Measurements from ENCODE around the gene RNFT1. TPM values are rescaled to one million over a fixed set of nuclear protein-coding genes. Genes with fewer than 3 reads are reported as not detected.

Gene RNFT1
- 7.7 and 9.3 TPM in 2 replicates for total RNA-seq

GRCh38 chr17:59964482-59965328 lies at the start of gene RNFT1:
Gene RNFT1, minus strand, starts transcription at chr17:59964740. Its CDS starts 77 bp downstream, at chr17:59964663.

Other genes with a start within 250 kb of the RNFT1 start
- gene TUBD1, start 71.8 kb downstream of the RNFT1 start, total RNA-seq = 9.8 and 10.2 TPM in 2 replicates
- 10.1 and 13.6 TPM in 2 replicates for gene RPS6KB1, start 71.6 kb downstream of the RNFT1 start, total RNA-seq
- gene HEATR6, start 114.2 kb upstream of the RNFT1 start, total RNA-seq = 14.0 and 19.6 TPM in 2 replicates
- not detected in 2 replicates for gene CA4, start 185.2 kb upstream of the RNFT1 start, total RNA-seq

Measured in airway epithelial cell (primary cell).